ENCODE results near the gene WDR27.

DNA sequence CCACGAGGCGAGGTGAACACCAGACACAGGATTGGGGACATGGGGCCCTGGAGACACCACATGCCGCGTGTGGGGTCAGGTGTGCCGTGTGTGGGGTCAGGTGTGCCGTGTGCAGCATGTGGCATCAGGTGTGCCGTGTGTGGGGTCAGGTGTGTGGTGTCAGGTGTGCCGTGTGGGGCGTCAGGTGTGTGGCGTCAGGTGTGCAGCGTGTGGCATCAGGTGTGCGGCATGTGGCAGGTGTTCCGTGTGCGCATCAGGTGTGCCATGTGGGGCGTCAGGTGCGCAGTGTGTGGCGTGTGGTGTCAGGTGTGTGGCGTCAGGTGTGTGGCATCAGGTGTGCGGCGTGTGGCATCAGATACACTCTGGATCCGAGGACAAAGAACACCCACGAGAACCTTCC lies 77.9 kb downstream of the WDR27 start:
- TF ChIP-seq POLR2A (IDR thresholded peaks at IDR 0.05) = no peak
- TF ChIP-seq, protein P1, sequence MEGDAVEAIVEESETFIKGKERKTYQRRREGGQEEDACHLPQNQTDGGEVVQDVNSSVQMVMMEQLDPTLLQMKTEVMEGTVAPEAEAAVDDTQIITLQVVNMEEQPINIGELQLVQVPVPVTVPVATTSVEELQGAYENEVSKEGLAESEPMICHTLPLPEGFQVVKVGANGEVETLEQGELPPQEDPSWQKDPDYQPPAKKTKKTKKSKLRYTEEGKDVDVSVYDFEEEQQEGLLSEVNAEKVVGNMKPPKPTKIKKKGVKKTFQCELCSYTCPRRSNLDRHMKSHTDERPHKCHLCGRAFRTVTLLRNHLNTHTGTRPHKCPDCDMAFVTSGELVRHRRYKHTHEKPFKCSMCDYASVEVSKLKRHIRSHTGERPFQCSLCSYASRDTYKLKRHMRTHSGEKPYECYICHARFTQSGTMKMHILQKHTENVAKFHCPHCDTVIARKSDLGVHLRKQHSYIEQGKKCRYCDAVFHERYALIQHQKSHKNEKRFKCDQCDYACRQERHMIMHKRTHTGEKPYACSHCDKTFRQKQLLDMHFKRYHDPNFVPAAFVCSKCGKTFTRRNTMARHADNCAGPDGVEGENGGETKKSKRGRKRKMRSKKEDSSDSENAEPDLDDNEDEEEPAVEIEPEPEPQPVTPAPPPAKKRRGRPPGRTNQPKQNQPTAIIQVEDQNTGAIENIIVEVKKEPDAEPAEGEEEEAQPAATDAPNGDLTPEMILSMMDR (IDR thresholded peaks at IDR 0.05) = no peak
- no peak for TF ChIP-seq EP300 (IDR thresholded peaks at IDR 0.05)
- TF ChIP-seq POLR2AphosphoS5 (IDR thresholded peaks at IDR 0.05) = no peak

Measured in sigmoid colon (tissue), 4 donors.